Ovary (tissue), 3 donors: Measurements from ENCODE around the gene SMCO3.

Experiments used
- CTCF ChIP-seq, 3 donors: fragments of 450-650 bp in 2 of 3; fragments of 200-600 bp in 1 of 3; IDR thresholded peaks; one replicate each; pipeline versions ENCODE4 v1.5.1 to v1.8.0; 2016 to 2022; ENCODE audit warnings: antibody characterized with exemption in 3 of 3, mild to moderate bottlenecking in 1 of 3
- EP300 ChIP-seq: sonication (generic); formaldehyde crosslinking; IDR thresholded peaks from one replicate; pipeline ENCODE4 v1.6.1; 2017; ENCODE audit warnings: antibody characterized with exemption
- POLR2A ChIP-seq: fragments of 450-650 bp; IDR thresholded peaks from one replicate; pipeline ENCODE4 v1.6.1; 2017; ENCODE audit warnings: antibody characterized with exemption, mild to moderate bottlenecking, moderate library complexity
- donor health status: DM: no; HTN: no; CAD: no.

DNA sequence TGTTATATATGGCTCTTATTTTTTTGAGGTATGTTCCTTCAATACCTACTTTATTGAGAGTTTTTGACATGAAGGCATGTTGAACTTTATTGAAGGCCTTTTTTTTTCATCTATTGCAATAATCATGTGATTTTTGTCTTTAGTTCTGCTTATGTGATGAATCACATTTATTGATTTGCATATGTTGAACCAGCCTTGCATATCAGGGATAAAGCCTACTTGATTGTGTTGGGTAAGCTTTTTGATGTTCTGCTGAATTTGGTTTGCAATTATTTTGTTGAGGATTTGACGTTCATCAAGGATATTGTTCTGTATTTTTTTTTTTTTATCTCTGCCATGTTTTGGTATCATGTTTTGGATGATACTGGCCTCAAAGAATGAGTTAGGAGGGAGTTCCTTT lies 44.5 kb upstream of the SMCO3 start:
- no peak for TF ChIP-seq CTCF (IDR thresholded peaks at IDR 0.05)
- no peak for TF ChIP-seq POLR2A
- no peak for TF ChIP-seq EP300
